H1 (cell line): ENCODE results near the gene LTBP3. TPM values are rescaled to one million over a fixed set of nuclear protein-coding genes. Genes with fewer than 3 reads are reported as not detected.
A peak's percentile ranks its signal among the peaks of the same experiment; 100 is the strongest.

Experiments used
- CTCF ChIA-PET: fragments of 300-600 bp; sonication (Branson Sonifier 250); formaldehyde crosslinking; loops from one replicate; lab custom pipeline; 2021; ENCODE audit not compliant: partially characterized antibody; lab: Charles Lee
- POLR2A ChIA-PET: fragments of 300-600 bp; sonication (Branson Sonifier 250); formaldehyde crosslinking; loops from one replicate; lab custom pipeline; 2021; ENCODE audit warnings: inconsistent platforms; ENCODE audit not compliant: partially characterized antibody; lab: Charles Lee
- DNase-seq, 2 experiments: peaks; one replicate each; pipeline versions ENCODE4 v3.0.0 to v3.0.0-alpha.2; 2010 to 2022; ENCODE audit warnings: low spot score in 2 of 2, low read depth in 1 of 2, mixed read lengths in 1 of 2
- FAIRE-seq: peaks from 2 replicates; lab custom pipeline; 2011; peaks lifted over from hg19 to GRCh38; lab: Jason Lieb, UNC
- H2AFZ ChIP-seq: 2 replicates; pipeline ENCODE4 v1.8.1; 2012; ENCODE audit warnings: low read length, inconsistent platforms
- H2AK5ac ChIP-seq: 2 replicates; pipeline ENCODE4 v1.6.1; 2013; ENCODE audit warnings: low read depth, low read length
- H2BK120ac ChIP-seq: replicated peaks from 2 replicates; pipeline ENCODE3; 2013; ENCODE audit warnings: low read depth, low read length, inconsistent platforms
- H2BK12ac ChIP-seq: 2 replicates; pipeline ENCODE4 v1.6.1; 2013; ENCODE audit warnings: low read depth, low read length
- H2BK15ac ChIP-seq: 2 replicates; pipeline ENCODE4 v1.6.1; 2013; ENCODE audit warnings: low read length
- H2BK20ac ChIP-seq: 2 replicates; pipeline ENCODE4 v1.6.1; 2013; ENCODE audit warnings: low read length
- H2BK5ac ChIP-seq: 2 replicates; pipeline ENCODE4 v1.6.1; 2013; ENCODE audit warnings: low read depth, low read length
- H3K14ac ChIP-seq: 2 replicates; pipeline ENCODE4 v1.6.1; 2013; ENCODE audit warnings: inconsistent platforms; ENCODE audit not compliant: insufficient read length
- H3K18ac ChIP-seq: 2 replicates; pipeline ENCODE4 v1.6.1; 2013; ENCODE audit warnings: low read length; ENCODE audit errors: extremely low read depth
- H3K23ac ChIP-seq: 2 replicates; pipeline ENCODE4 v1.6.1; 2013; ENCODE audit warnings: inconsistent platforms; ENCODE audit not compliant: insufficient read length
- H3K23me2 ChIP-seq: 2 replicates; pipeline ENCODE4 v1.6.1; 2013; ENCODE audit warnings: low read depth, low read length
- H3K27ac ChIP-seq: 2 replicates; pipeline ENCODE4 v1.6.1; 2011; ENCODE audit warnings: low read depth, low read length, inconsistent platforms
- H3K27me3 ChIP-seq, 4 experiments: replicated peaks in 1 of 4; 1 replicate in 1 of 4; 2 replicates in 3 of 4; pipeline versions ENCODE4 v1.6.1 to v1.8.1; 2011 to 2013; ENCODE audit warnings: low read length in 3 of 4, mild to moderate bottlenecking in 3 of 4, inconsistent platforms in 2 of 4, mixed read lengths in 2 of 4, moderate library complexity in 1 of 4; ENCODE audit not compliant: control insufficient read depth in 3 of 4, insufficient read depth in 3 of 4; ENCODE audit errors: extremely low read depth in 1 of 4
- H3K36me3 ChIP-seq, 4 experiments: 2 replicates each; pipeline versions ENCODE4 v1.6.1 to v1.8.1; 2011 to 2013; ENCODE audit warnings: mild to moderate bottlenecking in 4 of 4, low read length in 3 of 4, moderate library complexity in 2 of 4, control low read depth in 1 of 4, inconsistent platforms in 1 of 4; ENCODE audit not compliant: insufficient read depth in 4 of 4, control insufficient read depth in 2 of 4
- H3K4ac ChIP-seq: replicated peaks from 2 replicates; pipeline ENCODE3; 2013; ENCODE audit warnings: low read length, low read depth, mixed read lengths, inconsistent platforms; ENCODE audit not compliant: insufficient read length
- H3K4me1 ChIP-seq, 4 experiments: replicated peaks in 1 of 4; 1 replicate in 1 of 4; 2 replicates in 3 of 4; pipeline versions ENCODE4 v1.6.1 to v1.8.1; 2011 to 2013; ENCODE audit warnings: low read length in 3 of 4, inconsistent platforms in 2 of 4, mixed read lengths in 1 of 4; ENCODE audit not compliant: insufficient read depth in 4 of 4, control insufficient read depth in 3 of 4
- H3K4me2 ChIP-seq, 2 experiments: 2 replicates each; pipeline versions ENCODE4 v1.6.1 to v1.8.1; 2011 to 2013; ENCODE audit warnings: low read depth in 2 of 2, low read length in 2 of 2, control low read depth in 1 of 2, inconsistent platforms in 1 of 2, mild to moderate bottlenecking in 1 of 2; ENCODE audit not compliant: insufficient read depth in 1 of 2
- H3K4me3 ChIP-seq, 4 experiments: fragments of 200-600, 300-600 bp in 1 of 4; sonication (generic), shearing (Covaris generic), sonication (Bioruptor Twin) in 1 of 4; 2 replicates each; pipeline versions ENCODE4 v1.5.1 to v1.8.1; 2011 to 2016; ENCODE audit warnings: low read length in 4 of 4, low read depth in 3 of 4, control low read depth in 2 of 4, inconsistent platforms in 2 of 4, mild to moderate bottlenecking in 2 of 4, mixed read lengths in 1 of 4, moderate library complexity in 1 of 4; ENCODE audit not compliant: insufficient read depth in 2 of 4; ENCODE audit errors: extremely low read depth in 1 of 4
- H3K56ac ChIP-seq: replicated peaks from 2 replicates; pipeline ENCODE3; 2013; ENCODE audit warnings: low read depth, mild to moderate bottlenecking, mixed read lengths, low read length, inconsistent platforms; ENCODE audit not compliant: insufficient read length
- H3K79me1 ChIP-seq: 2 replicates; pipeline ENCODE4 v1.6.1; 2013; ENCODE audit warnings: low read depth, low read length, control low read depth
- H3K79me2 ChIP-seq, 2 experiments: 2 replicates each; pipeline versions ENCODE4 v1.6.1 to v1.8.1; 2012 to 2013; ENCODE audit warnings: low read length in 2 of 2, mild to moderate bottlenecking in 2 of 2, inconsistent platforms in 1 of 2; ENCODE audit not compliant: insufficient read depth in 2 of 2, control insufficient read depth in 1 of 2
- H3K9ac ChIP-seq, 4 experiments: replicated peaks in 1 of 4; 1 replicate in 1 of 4; 2 replicates in 3 of 4; pipeline versions ENCODE4 v1.6.1 to v1.8.1; 2011 to 2013; ENCODE audit warnings: low read depth in 3 of 4, low read length in 3 of 4, control low read depth in 2 of 4, mild to moderate bottlenecking in 2 of 4, moderate library complexity in 2 of 4, inconsistent platforms in 1 of 4; ENCODE audit errors: extremely low read depth in 1 of 4
- H3K9me3 ChIP-seq, 2 experiments: 2 replicates each; pipeline versions ENCODE4 v1.6.1 to v1.8.1; 2012 to 2013; ENCODE audit warnings: mild to moderate bottlenecking in 2 of 2, moderate library complexity in 2 of 2, control low read depth in 1 of 2, inconsistent platforms in 1 of 2, low read depth in 1 of 2, low read length in 1 of 2, mixed read lengths in 1 of 2; ENCODE audit not compliant: insufficient read depth in 2 of 2
- H4K20me1 ChIP-seq, 2 experiments: replicated peaks in 1 of 2; 2 replicates each; pipeline versions ENCODE3 to v1.8.1; 2011 to 2013; ENCODE audit warnings: inconsistent platforms in 2 of 2, low read length in 2 of 2, mild to moderate bottlenecking in 1 of 2; ENCODE audit not compliant: insufficient read depth in 2 of 2, control insufficient read depth in 1 of 2
- H4K5ac ChIP-seq: 2 replicates; pipeline ENCODE4 v1.6.1; 2013; ENCODE audit warnings: low read length, low read depth, mixed read lengths, inconsistent platforms; ENCODE audit not compliant: insufficient read length
- H4K8ac ChIP-seq: 2 replicates; pipeline ENCODE4 v1.8.0; 2013; ENCODE audit warnings: mild to moderate bottlenecking, moderate library complexity, low read length, inconsistent platforms; ENCODE audit not compliant: insufficient read depth; ENCODE audit errors: extremely low read depth
- H4K91ac ChIP-seq: replicated peaks from 2 replicates; pipeline ENCODE3; 2013; ENCODE audit warnings: low read length, mixed read lengths, inconsistent platforms; ENCODE audit not compliant: insufficient read length
- ASH2L ChIP-seq: fragments of 200-600, 300-600 bp; sonication (generic); IDR thresholded peaks from one replicate; pipeline ENCODE4 v1.7.1; 2017; ENCODE audit warnings: low read length
- BCL11A ChIP-seq, 2 experiments: IDR thresholded peaks; one replicate each; pipeline ENCODE4 v1.6.1; 2011; ENCODE audit warnings: low read depth in 2 of 2, low read length in 2 of 2, mild to moderate bottlenecking in 2 of 2
- CREB1 ChIP-seq: IDR thresholded peaks from 2 replicates; pipeline ENCODE4 v1.6.1; 2012; ENCODE audit warnings: inconsistent platforms
- E2F6 ChIP-seq: IDR thresholded peaks from 2 replicates; pipeline ENCODE4 v1.6.1; 2012; ENCODE audit warnings: inconsistent platforms
- GABPA ChIP-seq: IDR thresholded peaks from 2 replicates; pipeline ENCODE4 v1.6.1; 2011; ENCODE audit warnings: mild to moderate bottlenecking, low read length, moderate library complexity, borderline replicate concordance; ENCODE audit not compliant: insufficient read depth
- HDAC2 ChIP-seq, 2 experiments: fragments of 300-600 bp in 1 of 2; sonication (generic) in 1 of 2; IDR thresholded peaks; 2 replicates each; pipeline ENCODE4 v1.6.1; 2011 to 2012; ENCODE audit warnings: low read depth in 2 of 2, low read length in 2 of 2, mild to moderate bottlenecking in 2 of 2, moderate library complexity in 2 of 2, borderline replicate concordance in 1 of 2, inconsistent platforms in 1 of 2
- SP1 ChIP-seq: IDR thresholded peaks from 2 replicates; pipeline ENCODE4 v1.6.1; 2011; ENCODE audit warnings: low read depth, low read length
- TEAD4 ChIP-seq: IDR thresholded peaks from 2 replicates; pipeline ENCODE4 v1.6.1; 2012; ENCODE audit warnings: low read depth, low read length, inconsistent platforms, mixed read lengths
- USF2 ChIP-seq: IDR thresholded peaks from 2 replicates; pipeline ENCODE4 v1.6.1; 2011; ENCODE audit warnings: low read length, improper control_type of control experiment
- WGBS, 2 experiments: shearing (Covaris generic) in 1 of 2; methylation state at CpG; one replicate each; pipeline versions ENCODE4 v1.1.6 to v1.1.7; 2013 to 2015; ENCODE audit warnings: low lambda C conversion rate in 2 of 2, mixed read lengths in 2 of 2, inconsistent platforms in 1 of 2, low coverage in 1 of 2, missing lambda C conversion rate in 1 of 2; ENCODE audit not compliant: insufficient replicate concordance in 2 of 2, insufficient coverage in 1 of 2, insufficient read length in 1 of 2; ENCODE audit errors: extremely low coverage in 1 of 2, missing lambda C conversion rate in 1 of 2; 5-methylcytosine and 5-hydroxymethylcytosine counted together
- polyA plus RNA-seq, 7 experiments: library from polyadenylated mRNA; depleted of rRNA in 3 of 7; stranded (reverse) in 5 of 7; unstranded in 2 of 7; fragments of >200 nt in 5 of 7; fragments of 200-250 nt in 2 of 7; gene quantifications; 1 replicate in 5 of 7; 2 replicates in 1 of 7; 4 replicates in 1 of 7; pipeline versions ENCODE4 v1.2.1 to v1.2.3, GENCODE V29; 2011 to 2013; ENCODE audit warnings: missing spikeins in 2 of 7, mixed read lengths in 2 of 7
- total RNA-seq: library from RNA; stranded (reverse); fragmentation: NEBNext Ultra II Directional; extraction: Animal tissue kit (Norgen Biotek cat#: 25700); gene quantifications from 2 replicates; pipeline ENCODE4 v1.2.1, GENCODE V29; 2021

The LTBP3 gene
- total and polyA plus RNA-seq, 2 of the 8 experiments (the other 6 are each of a cell fraction or from before 2014, with no cell fraction given): 12.8 to 17.8 TPM

- Histone ChIP-seq H4K20me1 (peaks cover 5 to 17% of the 10 kb centered on the region in 2 experiments), H4K5ac (no peak overlapping the region), H3K27me3 (no peaks in the 10 kb centered on the region; a peak in 1 of 7 replicates), H2AFZ (no peak overlapping the region), H3K9ac (peak overlapping the region in 2 of 4 experiments; percentile 16 to 28; a peak in 1 of 7 replicates), H3K4ac (no peak overlapping the region), H3K79me1 (peaks cover 13% of the 10 kb centered on the region), H2BK15ac (peak overlapping the region; percentile 72; the same call in 1 of the 2 replicates), H4K8ac (peak overlapping the region; percentile 14; the same call in 1 of the 2 replicates), H3K23ac (no peak overlapping the region), H2BK12ac (no peak overlapping the region), H3K4me2 (peak overlapping the region; percentile 72 to 79), H3K9me3 (no peaks in the 10 kb centered on the region), H3K56ac (no peak overlapping the region), H2BK5ac (peak overlapping the region; percentile 66; the same call in 1 of the 2 replicates), H2AK5ac (no peak overlapping the region; the same call in 1 of the 2 replicates), H3K4me3 (peak overlapping the region; percentile 27 to 57 (median 37)), H3K14ac (no peak overlapping the region), H3K27ac (no peak overlapping the region), H4K91ac (no peak overlapping the region), H2BK20ac (no peak overlapping the region), H3K23me2 (peaks cover 7% of the 10 kb centered on the region; the same call in 1 of the 2 replicates), H3K18ac (peak overlapping the region; percentile 32), H3K36me3 (peaks cover 4 to 24% (median 12%) of the 10 kb centered on the region in 4 experiments; a peak in 5 of 8 replicates), H3K79me2 (no peaks in the 10 kb centered on the region; a peak in 2 of 4 replicates), H2BK120ac (no peak overlapping the region), H3K4me1 (peaks cover 0 to 20% (median 7%) of the 10 kb centered on the region in 4 experiments; a peak in 6 of 7 replicates)
- ChIA-PET CTCF (interaction anchor here (0.6 to 14.8 kb wide), 12 partner anchors 9 to 729 kb away, joined by 3 to 227 read pairs (median 3); partner anchors contain the start of genes KCNK7 and RIN1), POLR2A (interaction anchor here (0.7 to 1.9 kb wide), 19 partner anchors 8 to 254 kb away, joined by 3 to 11 read pairs (median 4); partner anchors contain the start of genes KAT5, MALAT1, MUS81 and ZNRD2)
- FAIRE-seq (peak; percentile 70), DNase-seq (peak; percentile 94)
- 3% methylated on average over 65 of the region's 67 CpGs; no CpG with 5 or more reads in 1 of the 2 experiments for WGBS, 2 experiments
- peak; percentile 86 for TF ChIP-seq SP1
- peak; percentile 98 for TF ChIP-seq E2F6
- TF ChIP-seq USF2: no peak
- peak in 1 of 2 experiments; percentile 62; a peak in 2 of 4 replicates for TF ChIP-seq HDAC2 (IDR thresholded peaks at IDR 0.05; ENCODE audit: borderline replicate concordance in 1 of 2, low read depth in 2 of 2, low read length in 2 of 2)
- peak; percentile 53 for TF ChIP-seq ASH2L
- peak; percentile 62 for TF ChIP-seq CREB1
- 0 out of 2 replicates have a peak, but pooled peaks have one; percentile 1 for TF ChIP-seq TEAD4
- TF ChIP-seq GABPA: 0 out of 2 replicates have a peak, but pooled peaks have one; percentile 19
- TF ChIP-seq BCL11A (IDR thresholded peaks at IDR 0.05; ENCODE audit: low read depth in 2 of 2, low read length in 2 of 2): no peak
These were observed 48.9 kb upstream of the LTBP3 start for GRCh38 chr11:65606876-65607613.
